Pulmonary artery endothelial cell (primary cell): Measurements from ENCODE around the gene CES4A. TPM values are rescaled to one million over a fixed set of nuclear protein-coding genes. Genes with fewer than 3 reads are reported as not detected.
"Not testable (repeated sequence)": the region's sequence is repeated elsewhere in the genome, so short reads cannot be mapped to it uniquely, and the experiment has no call there.

Experiments used
- DNase-seq: peaks from one replicate; pipeline ENCODE4 v3.0.0-alpha.2; 2011; ENCODE audit warnings: low read depth, low spot score
- total RNA-seq: library from RNA; depleted of rRNA; stranded (reverse); fragments of >200 nt; gene quantifications from 2 replicates; pipeline ENCODE4 v1.2.3, GENCODE V29; 2014

The CES4A gene
- total RNA-seq, 1 donor from 2014 or later: 0.59 TPM

DNA sequence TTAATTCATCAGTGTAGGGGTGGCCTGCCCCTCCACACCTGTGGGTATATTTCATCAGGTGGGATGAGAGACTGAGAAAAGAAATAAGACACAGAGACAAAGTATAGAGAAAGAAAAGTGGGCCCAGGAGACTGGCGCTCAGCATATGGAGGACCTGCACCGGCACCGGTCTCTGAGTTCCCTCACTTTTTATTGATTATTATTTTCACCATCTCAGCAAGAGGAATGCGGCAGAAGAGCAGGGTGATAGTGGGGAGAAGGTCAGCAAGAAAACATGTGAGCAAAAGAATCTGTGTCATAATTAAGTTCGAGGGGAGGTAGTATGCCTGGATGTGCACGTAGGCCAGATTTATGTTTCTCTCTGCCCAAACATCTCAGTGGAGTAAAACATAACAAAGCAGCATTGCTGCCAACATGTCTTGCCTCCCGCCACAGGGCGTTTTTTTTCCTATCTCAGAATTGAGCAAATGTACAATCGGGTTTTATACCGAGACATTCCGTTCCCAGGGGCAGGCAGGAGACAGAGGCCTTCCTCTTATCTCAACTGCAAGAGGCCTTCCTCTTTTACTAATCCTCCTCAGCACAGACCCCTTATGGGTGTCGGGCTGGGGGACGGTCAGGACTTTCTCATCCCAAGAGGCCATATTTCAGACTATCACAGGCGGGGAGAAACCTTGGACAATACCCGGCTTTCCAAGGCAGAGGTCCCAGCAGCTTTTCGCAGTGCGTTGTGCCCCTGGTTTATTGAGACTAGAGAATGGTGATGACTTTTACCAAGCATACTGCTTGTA is 32.8 kb upstream of the CES4A start:
- not testable (repeated sequence) for DNase-seq

DNA sequence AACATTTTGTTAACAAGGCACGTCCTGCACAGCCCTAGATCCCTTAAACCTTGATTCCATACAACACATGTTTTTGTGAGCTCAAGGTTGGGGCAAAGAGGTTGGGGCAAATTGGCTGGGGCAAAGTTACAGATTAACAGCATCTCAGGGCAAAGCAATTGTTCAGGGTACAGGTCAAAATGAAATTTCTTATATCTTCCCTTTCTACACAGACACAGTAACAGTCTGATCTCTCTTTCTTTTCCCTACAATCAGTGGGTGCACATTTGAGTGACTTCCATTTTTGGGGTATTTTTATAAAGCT is 32.3 kb upstream of the CES4A start:
- DNase-seq: not testable (repeated sequence)

DNA sequence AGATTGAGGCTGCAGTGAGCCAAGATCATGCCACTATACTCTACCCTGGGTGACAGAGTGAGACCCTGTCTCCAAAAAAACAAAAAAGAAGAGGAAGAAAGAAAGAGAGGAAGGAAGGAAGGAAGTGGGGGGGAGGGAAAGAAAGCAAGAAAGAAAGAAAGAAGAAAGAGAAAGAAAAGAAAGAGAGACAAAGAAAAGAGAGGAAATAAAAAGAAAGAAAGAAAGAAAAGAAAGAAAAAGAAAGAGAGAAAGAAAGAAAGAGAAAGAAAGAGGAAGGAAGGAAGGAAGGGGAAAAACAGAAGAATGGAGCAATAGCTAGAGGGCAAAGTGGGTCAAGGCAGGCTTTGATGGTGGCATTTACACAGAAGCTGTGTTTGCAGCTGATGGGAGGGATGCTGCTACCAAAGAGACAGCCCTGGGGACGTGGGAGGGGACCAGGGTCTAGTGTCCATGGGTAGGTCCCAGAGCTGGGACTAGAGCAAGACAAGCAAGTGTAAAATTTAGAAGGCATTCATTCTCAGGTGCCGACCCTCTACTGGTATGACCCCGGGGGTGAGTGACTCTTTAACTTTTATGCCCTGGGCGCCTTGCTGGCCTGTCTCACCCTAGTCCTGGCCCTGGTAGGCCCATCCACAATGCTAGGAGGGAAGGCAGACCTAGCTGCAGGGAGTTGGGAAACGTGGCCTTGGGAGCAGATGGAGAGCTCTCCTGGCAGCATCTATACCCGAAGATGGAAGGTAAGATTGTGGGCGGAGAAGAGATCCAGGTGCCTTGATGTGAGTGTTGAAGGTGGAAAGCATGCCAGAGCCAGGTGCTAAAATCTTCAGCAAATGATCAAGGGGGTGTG is 29.3 kb upstream of the CES4A start:
- no peak for DNase-seq

DNA sequence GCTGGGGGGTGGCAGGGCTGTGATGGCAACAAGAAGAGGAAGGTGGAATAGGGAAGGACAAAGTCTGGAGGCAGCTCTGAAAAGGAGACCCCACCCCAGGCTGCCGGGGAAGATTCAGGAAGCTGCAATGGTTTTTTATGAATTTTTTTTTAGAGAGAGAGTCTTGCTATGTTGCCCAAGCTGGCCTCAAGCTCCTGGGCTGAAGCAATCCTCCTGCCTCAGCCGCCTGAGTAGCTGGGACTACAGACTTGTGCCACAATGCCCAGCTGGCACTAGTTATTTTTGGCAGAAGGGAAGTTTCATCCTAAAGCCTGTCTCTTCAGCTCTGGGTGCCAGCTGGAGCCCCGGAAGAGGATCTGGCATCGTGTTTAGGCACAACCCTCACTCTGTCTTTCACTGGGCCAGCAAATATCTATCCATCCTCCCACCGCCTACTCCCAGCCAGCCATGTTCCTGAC is 28.7 kb upstream of the CES4A start:
- no peak for DNase-seq

DNA sequence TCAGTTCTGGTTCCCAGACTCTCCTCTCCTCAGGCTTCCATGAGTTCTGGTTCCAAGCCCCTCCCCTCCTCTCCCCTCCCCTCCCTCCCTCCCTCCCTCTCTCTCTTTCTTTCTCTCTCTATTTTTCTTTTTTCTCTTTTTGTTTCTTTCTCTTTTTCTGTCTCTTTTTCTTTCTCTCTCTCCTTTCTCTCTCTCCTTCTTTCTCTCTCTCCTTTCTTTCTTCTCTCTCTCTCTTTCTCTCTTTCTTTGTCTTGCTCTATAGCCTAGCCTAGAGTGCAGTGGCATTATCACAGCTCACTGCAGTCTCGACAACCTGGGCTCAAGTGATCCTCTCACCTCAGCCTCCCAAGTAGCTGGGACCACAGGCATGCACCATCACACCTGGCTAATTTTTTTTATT is 28.1 kb upstream of the CES4A start:
- no peak for DNase-seq

DNA sequence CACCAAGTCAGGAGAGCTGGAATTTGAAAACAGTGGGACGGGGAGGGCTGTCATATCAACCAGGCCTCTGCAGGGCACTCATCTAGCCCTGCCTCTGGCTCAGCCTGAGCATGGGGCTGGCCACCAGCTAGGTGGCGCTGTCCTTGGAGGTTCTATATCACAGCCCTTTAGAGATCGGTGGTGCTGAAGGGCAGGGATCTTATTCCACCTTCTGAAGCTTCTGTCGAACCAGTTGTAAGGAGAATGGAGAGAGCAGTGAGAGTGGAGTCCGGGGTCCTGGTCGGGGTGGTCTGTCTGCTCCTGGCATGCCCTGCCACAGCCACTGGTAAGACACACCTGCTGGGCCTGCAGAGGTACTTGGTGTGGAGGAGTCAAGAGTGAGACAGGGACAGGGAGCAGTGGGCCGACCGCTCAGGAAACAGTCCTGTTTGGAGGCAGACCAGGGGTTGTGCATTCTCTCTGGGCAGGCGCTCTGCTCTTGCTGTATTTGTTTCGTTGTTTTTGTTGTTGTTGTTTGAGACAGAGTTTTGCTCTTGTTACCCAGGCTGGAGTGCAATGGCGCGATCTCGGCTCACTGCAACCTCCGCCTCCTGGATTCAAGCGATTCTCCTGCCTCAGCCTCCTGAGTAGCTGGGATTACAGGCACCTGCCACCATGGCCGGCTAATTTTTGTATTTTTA is 27.2 kb upstream of the CES4A start, which contains the start of gene CES3:
TSS of gene CES3 (plus strand) at position 202 of the 680 bp plus-strand sequence. CDS start at position 244, 42 bp downstream.
- peak; percentile 10 for DNase-seq

DNA sequence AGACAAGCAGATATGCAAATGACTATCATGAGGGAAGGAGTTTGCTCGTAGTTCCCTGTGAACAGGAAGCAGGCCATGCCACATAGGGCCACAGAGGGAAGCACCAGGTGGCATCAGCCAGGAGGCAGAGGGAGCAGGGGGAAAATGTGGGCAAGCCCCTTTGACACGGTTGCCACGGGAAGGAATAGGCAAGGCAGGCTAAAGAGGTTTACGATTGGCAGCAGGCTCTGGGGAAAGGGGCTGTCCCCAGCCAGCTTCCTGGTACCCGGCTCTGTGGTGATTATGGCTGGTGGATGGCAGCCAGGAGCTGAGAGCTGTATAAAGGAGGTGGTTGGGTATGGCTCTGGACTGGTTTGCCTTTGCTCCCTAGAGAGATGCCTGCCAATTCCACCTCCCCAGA is 26.5 kb upstream of the CES4A start:
- DNase-seq: no peak

DNA sequence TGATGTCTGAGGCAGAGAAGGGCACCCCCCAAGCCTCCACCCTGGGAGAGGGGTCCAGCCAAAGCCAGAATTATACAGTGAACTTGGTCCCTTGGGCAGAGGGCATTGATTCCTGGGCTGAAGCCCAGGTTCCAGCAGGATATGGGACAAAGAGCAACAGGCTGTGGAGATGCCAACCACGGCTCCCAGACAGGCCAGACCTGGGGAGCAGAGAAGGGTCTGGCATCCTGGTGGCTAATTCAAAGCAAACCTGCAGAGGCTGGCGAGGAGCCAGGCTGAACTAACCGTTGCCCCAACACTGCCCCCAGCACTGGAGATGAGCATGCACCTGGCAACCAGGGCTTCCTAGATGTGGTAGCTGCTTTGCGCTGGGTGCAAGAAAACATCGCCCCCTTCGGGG is 24.3 kb upstream of the CES4A start:
- no peak for DNase-seq

DNA sequence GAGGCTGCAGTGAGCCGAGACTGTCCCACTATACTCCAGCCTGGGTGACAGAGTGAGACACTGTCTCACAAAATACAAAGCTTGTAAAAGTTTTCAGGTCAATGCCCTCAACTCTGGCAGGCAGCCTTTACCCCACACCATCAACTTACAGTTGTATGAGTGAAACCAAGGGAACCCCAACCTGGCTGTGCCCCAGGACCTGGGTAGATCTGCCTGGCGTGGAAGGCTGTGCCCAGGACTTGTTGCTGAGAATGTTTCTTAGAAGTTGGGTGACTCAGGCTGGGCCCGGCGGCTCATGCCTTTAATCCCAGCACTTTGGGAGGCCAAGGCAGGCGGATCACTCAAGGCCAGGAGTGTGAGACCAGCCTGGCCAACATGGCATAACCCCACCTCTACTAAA is 19.5 kb upstream of the CES4A start:
- no peak for DNase-seq

DNA sequence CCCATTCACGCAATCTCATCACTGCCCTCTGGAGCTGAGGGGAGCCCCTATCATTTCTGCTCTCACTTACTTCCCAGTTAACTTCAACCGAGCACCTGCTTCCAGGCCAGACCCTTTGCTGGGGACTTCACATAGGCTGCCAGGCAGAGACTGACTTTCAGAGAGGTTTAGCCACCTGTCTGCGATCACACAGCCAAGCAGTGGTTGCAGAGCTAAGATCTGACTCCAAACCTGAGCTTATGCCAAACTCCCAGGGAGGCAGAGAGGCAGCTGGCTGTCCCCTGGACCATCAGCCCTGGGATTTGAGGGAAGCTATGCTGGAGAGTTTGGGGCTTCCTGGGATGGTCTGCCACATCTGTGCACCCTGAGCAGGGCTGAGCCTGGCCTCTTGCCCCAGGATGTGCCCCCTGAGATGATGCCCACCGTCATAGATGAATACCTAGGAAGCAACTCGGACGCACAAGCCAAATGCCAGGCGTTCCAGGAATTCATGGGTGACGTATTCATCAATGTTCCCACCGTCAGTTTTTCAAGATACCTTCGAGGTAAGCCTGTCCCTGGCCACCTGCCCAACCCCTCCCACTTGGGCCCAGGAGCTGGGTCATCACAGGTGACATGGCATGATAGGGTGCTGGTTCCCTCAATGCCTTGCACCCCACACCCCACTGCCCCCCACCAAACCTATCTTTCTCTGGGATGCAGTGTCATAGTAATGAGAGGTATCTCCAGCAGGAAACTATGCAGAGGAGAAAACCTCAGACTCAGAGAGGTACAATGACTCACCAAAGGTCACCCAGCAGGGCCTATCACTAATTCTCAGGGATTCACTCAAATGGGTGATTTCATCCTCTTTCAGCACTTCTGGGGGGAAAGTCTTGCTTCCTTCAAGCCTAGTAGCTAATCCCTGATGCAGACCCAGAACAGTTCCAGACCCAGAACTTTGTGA is 17.3 kb upstream of the CES4A start:
- DNase-seq: no peak

DNA sequence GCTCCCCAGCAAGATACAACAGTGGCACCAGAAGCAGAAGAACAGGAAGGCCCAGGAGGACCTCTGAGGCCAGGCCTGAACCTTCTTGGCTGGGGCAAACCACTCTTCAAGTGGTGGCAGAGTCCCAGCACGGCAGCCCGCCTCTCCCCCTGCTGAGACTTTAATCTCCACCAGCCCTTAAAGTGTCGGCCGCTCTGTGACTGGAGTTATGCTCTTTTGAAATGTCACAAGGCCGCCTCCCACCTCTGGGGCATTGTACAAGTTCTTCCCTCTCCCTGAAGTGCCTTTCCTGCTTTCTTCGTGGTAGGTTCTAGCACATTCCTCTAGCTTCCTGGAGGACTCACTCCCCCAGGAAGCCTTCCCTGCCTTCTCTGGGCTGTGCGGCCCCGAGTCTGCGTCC is 15.4 kb upstream of the CES4A start:
- DNase-seq: no peak

DNA sequence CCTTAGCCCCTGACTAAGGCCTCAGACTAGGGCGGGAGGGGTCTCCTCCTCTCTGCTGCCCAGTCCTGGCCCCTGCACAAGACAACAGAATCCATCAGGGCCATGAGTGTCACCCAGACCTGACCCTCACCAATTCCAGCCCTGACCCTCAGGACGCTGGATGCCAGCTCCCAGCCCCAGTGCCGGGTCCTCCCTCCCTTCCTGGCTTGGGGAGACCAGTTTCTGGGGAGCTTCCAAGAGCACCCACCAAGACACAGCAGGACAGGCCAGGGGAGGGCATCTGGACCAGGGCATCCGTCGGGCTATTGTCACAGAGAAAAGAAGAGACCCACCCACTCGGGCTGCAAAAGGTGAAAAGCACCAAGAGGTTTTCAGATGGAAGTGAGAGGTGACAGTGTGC is 14.7 kb upstream of the CES4A start:
- no peak for DNase-seq

DNA sequence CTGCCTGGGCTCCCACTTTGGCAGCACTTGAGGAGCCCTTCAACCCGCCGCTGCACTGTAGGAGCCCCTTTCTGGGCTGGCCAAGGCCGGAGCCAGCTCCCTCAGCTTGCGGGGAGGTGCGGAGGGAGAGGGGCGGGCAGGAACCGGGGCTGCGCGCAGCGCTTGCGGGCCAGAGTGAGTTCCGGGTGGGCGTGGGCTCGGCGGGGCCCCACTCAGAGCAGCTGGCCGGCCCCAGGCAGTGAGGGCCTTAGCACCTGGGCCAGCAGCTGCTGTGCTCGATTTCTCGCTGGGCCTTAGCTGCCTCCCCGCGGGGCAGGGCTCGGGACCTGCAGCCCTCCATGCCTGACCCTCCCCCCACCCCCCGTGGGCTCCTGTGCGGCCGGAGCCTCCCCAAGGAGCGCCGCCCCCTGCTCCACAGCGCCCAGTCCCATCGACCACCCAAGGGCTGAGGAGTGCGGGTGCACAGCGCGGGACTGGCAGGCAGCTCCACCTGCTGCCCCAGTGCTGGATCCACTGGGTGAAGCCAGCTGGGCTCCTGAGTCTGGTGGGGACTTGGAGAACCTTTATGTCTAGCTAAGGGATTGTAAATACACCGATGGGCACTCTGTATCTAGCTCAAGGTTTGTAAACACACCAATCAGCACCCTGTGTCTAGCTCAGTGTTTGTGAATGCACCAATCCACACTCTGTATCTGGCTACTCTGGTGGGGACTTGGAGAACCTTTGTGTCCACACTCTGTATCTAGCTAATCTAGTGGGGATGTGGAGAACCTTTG is 14.0 kb upstream of the CES4A start:
- DNase-seq: not testable (repeated sequence)

DNA sequence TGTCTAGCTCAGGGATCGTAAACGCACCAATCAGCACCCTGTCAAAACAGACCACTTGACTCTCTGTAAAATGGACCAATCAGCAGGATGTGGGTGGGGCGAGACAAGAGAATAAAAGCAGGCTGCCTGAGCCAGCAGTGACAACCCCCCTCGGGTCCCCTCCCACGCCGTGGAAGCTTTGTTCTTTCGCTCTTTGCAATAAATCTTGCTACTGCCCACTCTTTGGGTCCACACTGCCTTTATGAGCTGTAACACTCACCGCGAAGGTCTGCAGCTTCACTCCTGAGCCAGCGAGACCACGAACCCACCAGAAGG is 13.5 kb upstream of the CES4A start:
- DNase-seq: not testable (repeated sequence)

DNA sequence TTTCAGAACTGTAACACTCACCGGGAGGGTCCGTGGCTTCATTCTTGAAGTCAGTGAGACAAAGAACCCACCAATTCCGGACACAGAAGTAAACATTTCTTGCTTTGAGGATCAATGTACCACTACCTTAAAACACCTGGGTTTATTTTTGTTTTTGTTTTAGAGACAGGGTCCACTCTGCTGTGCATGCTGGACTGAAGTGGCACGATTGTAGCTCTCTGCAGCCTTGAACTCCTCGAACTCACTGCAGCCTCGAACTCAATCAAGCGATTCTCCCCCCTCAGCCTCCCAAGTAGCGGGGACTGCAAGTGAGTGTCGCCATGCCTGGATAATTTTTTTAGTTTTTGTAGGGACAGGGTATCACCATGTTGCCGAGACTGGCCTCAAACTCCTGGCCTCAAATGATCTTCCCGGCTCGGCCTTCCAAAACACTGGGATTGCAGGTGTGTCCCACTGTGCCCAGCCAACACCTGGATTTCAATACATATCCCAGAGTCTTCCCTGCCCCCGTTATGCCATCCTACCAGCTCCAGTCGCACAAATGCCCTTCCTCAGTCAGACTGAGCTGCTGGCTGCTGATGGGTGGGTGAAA is 13.0 kb upstream of the CES4A start:
- DNase-seq: no peak

DNA sequence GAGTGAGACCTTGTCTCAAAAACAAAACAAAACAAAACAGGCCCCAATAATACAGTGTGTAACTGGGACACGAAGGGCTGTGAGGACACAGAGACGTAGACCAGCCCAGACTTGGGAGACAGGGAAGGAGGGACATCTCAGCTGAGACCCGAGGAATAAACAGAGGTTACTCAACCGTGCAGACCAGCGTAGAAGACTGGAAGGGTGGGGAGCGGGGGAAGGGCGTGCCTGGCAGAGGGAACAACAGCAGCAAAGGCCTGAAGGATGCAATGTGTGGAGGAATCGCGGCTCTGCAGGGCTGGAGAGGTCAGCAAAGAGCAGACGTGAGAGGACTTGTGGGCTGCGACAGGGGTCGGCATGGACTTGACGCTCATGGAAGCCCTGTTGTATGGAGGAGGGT is 11.6 kb upstream of the CES4A start:
- no peak for DNase-seq

DNA sequence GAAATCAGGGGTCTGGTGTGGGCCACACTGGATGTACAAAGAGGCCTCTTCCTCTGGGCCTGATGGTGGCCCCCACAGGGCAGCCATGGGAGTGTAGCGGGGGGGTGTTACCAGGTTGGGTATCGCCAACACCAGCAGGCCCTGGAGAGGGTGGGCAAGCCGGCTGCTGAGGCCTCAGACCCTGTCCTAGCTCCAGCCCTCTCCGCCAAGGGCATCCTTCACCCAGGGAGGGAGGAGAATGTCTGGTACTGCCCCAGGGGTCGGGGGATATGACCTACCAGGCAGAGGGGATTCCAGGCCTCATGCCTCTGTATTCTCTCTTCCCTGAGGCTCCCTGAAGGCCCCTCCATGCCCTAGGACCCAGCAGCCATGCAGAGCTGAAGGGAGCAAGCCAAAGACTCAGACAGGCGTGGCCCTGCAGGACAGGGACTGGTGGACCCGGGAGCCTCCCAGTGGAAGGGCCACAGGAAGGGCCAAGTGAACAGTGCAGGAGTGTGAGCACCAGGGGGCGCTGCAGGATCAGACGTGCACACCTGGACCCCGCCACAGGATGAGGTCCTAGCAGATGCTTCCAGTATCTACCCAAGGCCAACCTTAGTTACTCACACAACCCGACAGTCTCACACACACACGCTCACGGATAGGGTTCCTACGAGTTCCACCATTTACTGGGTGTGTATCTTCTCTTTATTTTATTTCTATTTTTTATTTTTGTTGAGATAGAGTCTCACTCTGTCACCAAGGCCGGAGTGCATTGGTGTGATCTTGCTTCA is 10.9 kb upstream of the CES4A start:
- DNase-seq: peak; percentile 44

DNA sequence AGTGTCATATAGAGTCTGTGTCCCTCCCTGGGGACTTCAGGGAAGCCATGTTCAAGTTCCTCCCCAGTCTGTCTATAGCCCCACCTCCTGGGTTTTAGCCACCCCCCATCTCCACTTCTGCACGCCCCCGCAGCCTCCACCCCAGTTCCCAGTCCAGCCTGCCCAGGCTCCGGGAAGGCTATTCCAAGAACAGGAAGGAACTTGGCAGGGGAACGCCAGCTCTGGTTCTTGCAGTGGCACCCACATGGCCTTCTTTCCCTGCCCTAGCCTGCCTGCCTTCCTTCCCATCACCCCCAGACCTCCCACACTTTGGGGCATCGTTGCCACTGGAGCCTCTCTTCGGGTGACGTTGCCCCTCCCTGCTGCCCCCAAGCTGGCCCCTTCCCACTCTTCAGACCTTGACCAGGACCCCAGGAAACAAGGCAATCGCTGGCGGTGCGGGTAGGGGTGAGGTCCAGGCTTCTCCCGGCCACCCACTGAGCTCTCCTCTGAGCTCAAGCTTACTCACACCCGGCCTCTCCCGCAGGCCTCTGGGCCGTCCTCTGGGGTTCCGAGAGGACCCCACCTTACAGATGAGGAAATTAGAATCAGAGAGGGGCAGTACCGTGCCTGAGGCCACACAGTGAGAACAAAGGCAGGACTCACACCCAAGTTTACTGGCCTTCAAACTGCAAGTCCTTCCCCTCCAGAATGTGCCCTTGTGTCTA is 9.2 kb upstream of the CES4A start:
- no peak for DNase-seq

DNA sequence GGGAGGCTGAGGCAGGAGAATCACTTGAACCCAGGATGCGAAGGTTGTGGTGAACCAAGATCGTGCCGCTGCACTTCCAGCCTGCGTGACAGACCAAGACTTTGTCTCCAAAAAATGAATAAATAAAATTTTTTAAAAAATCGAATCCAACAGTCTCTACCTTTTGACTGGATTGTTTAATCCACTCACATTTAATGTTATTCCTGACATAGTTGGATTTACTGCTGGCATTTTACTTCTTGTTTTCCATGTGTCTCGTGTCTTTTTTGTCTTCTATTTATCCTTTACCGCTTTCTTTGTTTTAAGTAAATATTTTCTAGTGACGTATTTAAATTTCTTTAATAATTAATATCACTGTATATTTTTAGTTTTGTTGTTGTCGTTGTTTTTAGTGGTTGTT is 5.4 kb upstream of the CES4A start:
- DNase-seq: no peak
